GM10248 (cell line): ENCODE measurements around the gene GAGE12H.

Experiments used
- CTCF ChIA-PET: fragments of 300-600 bp; sonication (Branson Sonifier 250); formaldehyde crosslinking; extraction: SDS; loops from one replicate; lab custom pipeline; 2021; ENCODE audit warnings: antibody characterized with exemption; lab: Yijun Ruan, JAX
- POLR2A ChIA-PET: fragments of 350-650 bp; sonication (Branson Sonifier 250); formaldehyde crosslinking; extraction: SDS; loops from one replicate; lab custom pipeline; 2020; ENCODE audit warnings: antibody characterized with exemption; lab: Yijun Ruan, JAX
- DNase-seq: peaks from one replicate; pipeline ENCODE4 v3.0.0; 2012; ENCODE audit errors: extremely low spot score
- TF ChIP-seq, protein P1 (sequence below): IDR thresholded peaks from 2 replicates; pipeline ENCODE4 v1.5.1; 2012; ENCODE audit warnings: mild to moderate bottlenecking, low read depth; ENCODE audit errors: extremely low read depth, missing control alignments, control extremely low read depth

GAGE12H gene

DNA sequence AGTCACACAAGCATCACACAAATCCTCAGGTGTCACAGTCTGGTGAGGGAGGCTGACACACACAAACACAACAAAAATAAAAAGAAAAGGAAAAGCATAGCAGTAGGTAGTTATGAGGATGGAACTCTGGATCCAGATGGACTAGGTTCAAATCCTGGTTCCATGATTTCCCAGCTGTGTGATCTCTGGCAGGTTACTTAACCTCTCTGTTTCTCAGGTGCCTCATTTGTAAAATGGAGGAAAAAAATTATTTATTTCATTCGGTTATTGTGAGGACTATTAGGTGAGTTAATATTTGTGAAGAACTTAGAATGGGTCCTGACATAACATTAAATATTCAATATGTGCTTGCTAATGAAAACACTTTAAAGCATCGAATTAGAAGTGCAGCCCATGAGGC, 38.8 kb downstream of the GAGE12H start:
- CTCF ChIA-PET: no interaction called here
- POLR2A ChIA-PET: no interaction called here
- no peak for DNase-seq
- TF ChIP-seq, protein P1, sequence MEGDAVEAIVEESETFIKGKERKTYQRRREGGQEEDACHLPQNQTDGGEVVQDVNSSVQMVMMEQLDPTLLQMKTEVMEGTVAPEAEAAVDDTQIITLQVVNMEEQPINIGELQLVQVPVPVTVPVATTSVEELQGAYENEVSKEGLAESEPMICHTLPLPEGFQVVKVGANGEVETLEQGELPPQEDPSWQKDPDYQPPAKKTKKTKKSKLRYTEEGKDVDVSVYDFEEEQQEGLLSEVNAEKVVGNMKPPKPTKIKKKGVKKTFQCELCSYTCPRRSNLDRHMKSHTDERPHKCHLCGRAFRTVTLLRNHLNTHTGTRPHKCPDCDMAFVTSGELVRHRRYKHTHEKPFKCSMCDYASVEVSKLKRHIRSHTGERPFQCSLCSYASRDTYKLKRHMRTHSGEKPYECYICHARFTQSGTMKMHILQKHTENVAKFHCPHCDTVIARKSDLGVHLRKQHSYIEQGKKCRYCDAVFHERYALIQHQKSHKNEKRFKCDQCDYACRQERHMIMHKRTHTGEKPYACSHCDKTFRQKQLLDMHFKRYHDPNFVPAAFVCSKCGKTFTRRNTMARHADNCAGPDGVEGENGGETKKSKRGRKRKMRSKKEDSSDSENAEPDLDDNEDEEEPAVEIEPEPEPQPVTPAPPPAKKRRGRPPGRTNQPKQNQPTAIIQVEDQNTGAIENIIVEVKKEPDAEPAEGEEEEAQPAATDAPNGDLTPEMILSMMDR: no peak

DNA sequence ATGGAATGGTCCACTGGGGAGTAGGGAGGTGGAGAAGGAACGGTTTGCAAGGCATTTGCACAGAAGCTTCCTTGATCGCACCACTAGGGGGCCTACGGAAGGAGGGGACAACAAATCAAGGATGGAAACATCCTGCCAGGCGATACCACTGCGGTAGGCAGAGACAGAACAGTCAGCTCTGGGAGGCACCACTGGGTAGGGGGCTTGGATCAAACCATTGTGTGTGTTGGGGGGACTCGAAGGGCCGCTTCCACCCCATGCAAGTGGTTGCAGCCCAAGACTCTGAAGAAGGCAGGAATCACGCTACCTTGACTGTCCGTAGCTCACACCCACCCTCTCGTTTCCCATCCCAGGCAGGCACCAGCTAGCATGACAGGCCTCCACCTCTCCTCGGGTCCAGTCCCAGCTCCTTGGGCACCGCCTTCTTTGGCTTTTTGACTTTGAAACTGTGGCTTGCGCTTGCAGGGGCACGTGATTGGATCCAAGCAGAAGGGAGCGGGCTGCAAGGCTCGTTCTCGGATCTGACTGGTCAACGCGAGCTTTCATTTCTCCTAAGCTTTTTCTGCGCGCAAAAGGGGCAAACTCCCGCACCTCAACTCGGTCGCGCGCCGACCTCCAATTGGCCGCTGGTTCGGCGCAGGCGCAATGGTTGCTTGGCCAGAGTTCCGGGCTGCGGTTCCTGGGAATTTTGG, 47.5 kb downstream of the GAGE12H start:
- ChIA-PET CTCF (interaction anchor here (1.5 kb wide), 1 partner anchor 12 kb away, joined by 6 read pairs; no protein-coding TSS in a partner anchor), POLR2A (no interaction called here)
- TF ChIP-seq, protein P1: peak; percentile 18
- no peak for DNase-seq
